ENCODE measurements around the gene COL5A1.
"Not testable (repeated sequence)": the region's sequence is repeated elsewhere in the genome, so short reads cannot be mapped to it uniquely, and the experiment has no call there.

Gene COL5A1

GRCh38 chr9:134663753-134664415 lies 22.3 kb downstream of the COL5A1 start:
- TF ChIP-seq, protein P1, sequence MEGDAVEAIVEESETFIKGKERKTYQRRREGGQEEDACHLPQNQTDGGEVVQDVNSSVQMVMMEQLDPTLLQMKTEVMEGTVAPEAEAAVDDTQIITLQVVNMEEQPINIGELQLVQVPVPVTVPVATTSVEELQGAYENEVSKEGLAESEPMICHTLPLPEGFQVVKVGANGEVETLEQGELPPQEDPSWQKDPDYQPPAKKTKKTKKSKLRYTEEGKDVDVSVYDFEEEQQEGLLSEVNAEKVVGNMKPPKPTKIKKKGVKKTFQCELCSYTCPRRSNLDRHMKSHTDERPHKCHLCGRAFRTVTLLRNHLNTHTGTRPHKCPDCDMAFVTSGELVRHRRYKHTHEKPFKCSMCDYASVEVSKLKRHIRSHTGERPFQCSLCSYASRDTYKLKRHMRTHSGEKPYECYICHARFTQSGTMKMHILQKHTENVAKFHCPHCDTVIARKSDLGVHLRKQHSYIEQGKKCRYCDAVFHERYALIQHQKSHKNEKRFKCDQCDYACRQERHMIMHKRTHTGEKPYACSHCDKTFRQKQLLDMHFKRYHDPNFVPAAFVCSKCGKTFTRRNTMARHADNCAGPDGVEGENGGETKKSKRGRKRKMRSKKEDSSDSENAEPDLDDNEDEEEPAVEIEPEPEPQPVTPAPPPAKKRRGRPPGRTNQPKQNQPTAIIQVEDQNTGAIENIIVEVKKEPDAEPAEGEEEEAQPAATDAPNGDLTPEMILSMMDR (IDR thresholded peaks at IDR 0.05; ENCODE audit: low read depth, low read length, missing control alignments): no peak
- DNase-seq (ENCODE audit: low read depth): no peak
- no peak overlapping the region for H3K4me3 ChIP-seq (ENCODE audit: low read depth, low read length)

- no peak for DNase-seq (ENCODE audit: low read depth)
- H3K4me3 ChIP-seq (ENCODE audit: low read depth, low read length): no peak overlapping the region
- TF ChIP-seq, protein P1 (IDR thresholded peaks at IDR 0.05; ENCODE audit: low read depth, low read length, missing control alignments): no peak
Observed at GRCh38 chr9:134664446-134664845, 22.8 kb downstream of the COL5A1 start.

- no peak for DNase-seq (ENCODE audit: low read depth)
- TF ChIP-seq, protein P1 (IDR thresholded peaks at IDR 0.05; ENCODE audit: low read depth, low read length, missing control alignments): no peak
- no peak overlapping the region for H3K4me3 ChIP-seq (ENCODE audit: low read depth, low read length)
Observed at GRCh38 chr9:134666208-134666607, 24.6 kb downstream of the COL5A1 start.

GRCh38 chr9:134666831-134667230 lies 25.2 kb downstream of the COL5A1 start:
- no peak overlapping the region for H3K4me3 ChIP-seq (ENCODE audit: low read depth, low read length)
- DNase-seq (ENCODE audit: low read depth): no peak
- TF ChIP-seq, protein P1 (IDR thresholded peaks at IDR 0.05; ENCODE audit: low read depth, low read length, missing control alignments): no peak

- not testable (repeated sequence) for H3K4me3 ChIP-seq (ENCODE audit: low read depth, low read length); DNase-seq (ENCODE audit: low read depth)
Observed at GRCh38 chr9:134668977-134669376, 27.4 kb downstream of the COL5A1 start.

DNA sequence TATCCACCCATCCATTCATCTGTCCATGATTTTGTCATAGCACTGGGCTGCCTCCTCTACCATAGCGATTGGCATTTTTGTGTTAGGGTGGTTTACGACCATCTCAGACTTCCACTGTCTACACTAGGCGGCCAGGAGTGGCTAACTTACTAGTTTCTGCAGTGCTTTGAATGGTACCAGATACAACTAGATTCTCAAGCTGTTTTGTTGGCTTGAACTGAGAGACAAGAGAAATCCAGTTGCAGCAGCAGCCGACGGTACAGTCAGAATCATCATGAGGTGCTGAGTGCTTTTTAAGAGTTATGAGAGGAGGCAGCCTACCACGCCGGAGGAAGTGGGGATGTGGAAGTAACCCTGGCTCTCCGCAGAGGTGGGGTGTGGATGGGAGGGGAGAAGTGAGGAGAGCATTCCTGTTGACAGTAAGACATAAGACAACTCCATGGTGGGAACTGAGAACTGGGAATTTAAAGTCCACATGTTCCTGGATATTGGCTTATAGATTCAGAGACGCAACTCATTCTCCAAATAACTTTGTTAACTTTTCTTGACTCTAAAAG lies 27.9 kb downstream of the COL5A1 start:
- no peak overlapping the region for H3K4me3 ChIP-seq (ENCODE audit: low read depth, low read length)
- no peak for DNase-seq (ENCODE audit: low read depth)
- TF ChIP-seq, protein P1 (IDR thresholded peaks at IDR 0.05; ENCODE audit: low read depth, low read length, missing control alignments): no peak

- H3K4me3 ChIP-seq (ENCODE audit: low read depth, low read length): no peak overlapping the region
- TF ChIP-seq, protein P1 (IDR thresholded peaks at IDR 0.05; ENCODE audit: low read depth, low read length, missing control alignments): no peak
- DNase-seq (ENCODE audit: low read depth): no peak
Observed at GRCh38 chr9:134670042-134670525, 28.5 kb downstream of the COL5A1 start.

Measured in GM12864 (cell line).